ENCODE measurements around the gene TRIM71. TPM values are rescaled to one million over a fixed set of nuclear protein-coding genes. Genes with fewer than 3 reads are reported as not detected.

Gene TRIM71
- total and polyA plus RNA-seq, 8 donors: under 0.01 to 2.8 (median 0.12) TPM; not detected in 3

DNA sequence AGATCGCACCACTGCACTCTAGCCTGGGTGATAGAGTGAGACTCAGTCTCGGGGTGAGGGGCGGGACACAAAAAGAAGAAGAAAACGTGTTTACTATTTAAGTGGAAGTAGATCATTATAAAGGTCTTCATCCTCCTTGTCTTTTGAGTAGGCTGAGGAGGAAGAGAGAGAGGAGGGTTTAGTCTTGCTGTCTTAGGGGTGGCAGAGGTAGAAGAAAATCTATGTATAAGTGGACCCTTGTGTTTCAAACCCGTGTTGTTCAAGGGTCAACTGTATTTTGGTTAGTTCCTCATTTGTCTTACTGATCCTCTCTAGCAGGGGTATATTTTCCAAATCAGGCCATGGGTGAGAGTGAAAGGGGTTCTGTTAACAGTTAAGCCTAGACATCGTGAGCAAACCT is 40.1 kb downstream of the TRIM71 start:
- Histone ChIP-seq H3K4me3 (no peak overlapping the region), H3K27me3 (no peaks in the 10 kb centered on the region), H3K4me1 (peaks cover 0 to 10% (median 7%) of the 10 kb centered on the region in 4 donors), H3K9me3 (no peaks in the 10 kb centered on the region), H3K27ac (no peak overlapping the region), H3K36me3 (no peaks in the 10 kb centered on the region)
- WGBS, 5 donors: 81 to 88% (median 83%) methylated on average over 6 of the region's 6 CpGs
- intact Hi-C loops (cut with DNase I; ENCODE audit: low total_unique reads): no loop called here
- no peak for DNase-seq
- TF ChIP-seq POLR2A (IDR thresholded peaks at IDR 0.05): no peak
- TF ChIP-seq, protein P1, sequence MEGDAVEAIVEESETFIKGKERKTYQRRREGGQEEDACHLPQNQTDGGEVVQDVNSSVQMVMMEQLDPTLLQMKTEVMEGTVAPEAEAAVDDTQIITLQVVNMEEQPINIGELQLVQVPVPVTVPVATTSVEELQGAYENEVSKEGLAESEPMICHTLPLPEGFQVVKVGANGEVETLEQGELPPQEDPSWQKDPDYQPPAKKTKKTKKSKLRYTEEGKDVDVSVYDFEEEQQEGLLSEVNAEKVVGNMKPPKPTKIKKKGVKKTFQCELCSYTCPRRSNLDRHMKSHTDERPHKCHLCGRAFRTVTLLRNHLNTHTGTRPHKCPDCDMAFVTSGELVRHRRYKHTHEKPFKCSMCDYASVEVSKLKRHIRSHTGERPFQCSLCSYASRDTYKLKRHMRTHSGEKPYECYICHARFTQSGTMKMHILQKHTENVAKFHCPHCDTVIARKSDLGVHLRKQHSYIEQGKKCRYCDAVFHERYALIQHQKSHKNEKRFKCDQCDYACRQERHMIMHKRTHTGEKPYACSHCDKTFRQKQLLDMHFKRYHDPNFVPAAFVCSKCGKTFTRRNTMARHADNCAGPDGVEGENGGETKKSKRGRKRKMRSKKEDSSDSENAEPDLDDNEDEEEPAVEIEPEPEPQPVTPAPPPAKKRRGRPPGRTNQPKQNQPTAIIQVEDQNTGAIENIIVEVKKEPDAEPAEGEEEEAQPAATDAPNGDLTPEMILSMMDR (IDR thresholded peaks at IDR 0.05): no peak
- TF ChIP-seq POLR2AphosphoS5 (IDR thresholded peaks at IDR 0.05): no peak
- TF ChIP-seq EP300 (IDR thresholded peaks at IDR 0.05): no peak

DNA sequence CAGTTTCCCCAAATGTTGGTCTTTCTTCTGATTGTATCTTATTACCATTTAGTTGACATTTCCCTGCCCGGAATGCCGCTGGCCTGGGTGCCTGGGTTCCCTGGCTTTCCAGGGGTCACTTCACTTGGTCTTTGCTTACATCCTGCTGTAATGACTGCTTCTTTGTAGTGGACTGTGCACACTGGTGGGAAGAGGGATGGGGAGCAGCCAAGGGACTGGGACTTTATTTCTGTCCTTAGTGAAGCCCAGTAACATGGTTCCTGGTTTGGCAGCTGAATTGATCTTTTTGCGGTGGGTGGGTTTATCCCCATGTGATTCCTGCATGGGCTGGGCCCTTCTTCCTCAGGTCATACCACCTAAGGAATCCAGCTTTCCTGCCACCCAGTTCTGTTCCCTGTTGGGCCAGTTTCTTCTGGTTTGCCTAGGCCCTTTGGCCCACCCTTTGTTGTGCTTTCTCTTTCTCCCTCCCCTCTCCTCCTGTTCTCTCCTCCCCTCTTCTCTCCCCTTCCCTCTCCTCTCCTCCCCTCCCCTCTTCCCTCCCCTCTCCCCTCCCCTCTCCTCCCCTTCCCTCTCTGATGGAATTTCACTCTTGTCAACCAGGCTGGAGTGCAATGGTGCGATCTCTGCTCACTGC is 41.9 kb downstream of the TRIM71 start:
- no peak for DNase-seq
- WGBS, 5 donors: 94 to 100% (median 95%) methylated on average over 4 of the region's 4 CpGs
- TF ChIP-seq POLR2A (IDR thresholded peaks at IDR 0.05): no peak
- no peak for TF ChIP-seq EP300 (IDR thresholded peaks at IDR 0.05)
- TF ChIP-seq, protein P1 (IDR thresholded peaks at IDR 0.05): no peak
- no peak for TF ChIP-seq POLR2AphosphoS5 (IDR thresholded peaks at IDR 0.05)
- no peak overlapping the region for H3K4me3 ChIP-seq
- peaks cover 0 to 10% (median 7%) of the 10 kb centered on the region in 4 donors for H3K4me1 ChIP-seq
- H3K9me3 ChIP-seq: no peaks in the 10 kb centered on the region
- no peaks in the 10 kb centered on the region for H3K36me3 ChIP-seq
- no peaks in the 10 kb centered on the region for H3K27me3 ChIP-seq
- intact Hi-C loops (cut with DNase I; ENCODE audit: low total_unique reads): no loop called here
- no peak overlapping the region for H3K27ac ChIP-seq

DNA sequence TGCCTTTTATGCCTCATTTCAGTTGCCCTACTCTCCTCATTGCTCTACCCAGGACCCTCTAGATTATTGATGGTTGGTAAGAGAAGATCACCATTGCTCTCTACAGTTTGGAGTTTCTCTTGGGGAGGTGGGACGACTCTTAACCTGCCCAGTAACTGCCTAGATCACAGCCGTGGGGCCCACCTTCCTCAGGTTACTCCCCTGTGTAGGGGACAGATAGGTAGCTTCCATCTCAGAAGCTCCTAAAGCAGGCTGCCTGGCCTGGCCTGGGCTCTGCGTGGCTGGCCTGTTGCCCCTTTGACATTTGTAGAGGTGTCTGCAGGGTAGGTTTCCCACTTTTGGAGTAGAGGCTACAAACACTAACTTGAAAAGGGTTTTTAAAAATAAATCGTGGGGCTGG is 42.7 kb downstream of the TRIM71 start:
- Histone ChIP-seq H3K4me3 (no peak overlapping the region), H3K36me3 (no peaks in the 10 kb centered on the region), H3K4me1 (peaks cover 5 to 16% (median 10%) of the 10 kb centered on the region in 4 donors), H3K9me3 (no peaks in the 10 kb centered on the region), H3K27ac (no peak overlapping the region), H3K27me3 (no peaks in the 10 kb centered on the region)
- DNase-seq: no peak
- WGBS, 5 donors: 90 to 96% (median 92%) methylated on average over 4 of the region's 4 CpGs
- TF ChIP-seq POLR2A (IDR thresholded peaks at IDR 0.05) (no peak), EP300 (IDR thresholded peaks at IDR 0.05) (no peak), POLR2AphosphoS5 (IDR thresholded peaks at IDR 0.05) (no peak)
- TF ChIP-seq, protein P1 (IDR thresholded peaks at IDR 0.05): no peak
- intact Hi-C loops (cut with DNase I; ENCODE audit: low total_unique reads): no loop called here

DNA sequence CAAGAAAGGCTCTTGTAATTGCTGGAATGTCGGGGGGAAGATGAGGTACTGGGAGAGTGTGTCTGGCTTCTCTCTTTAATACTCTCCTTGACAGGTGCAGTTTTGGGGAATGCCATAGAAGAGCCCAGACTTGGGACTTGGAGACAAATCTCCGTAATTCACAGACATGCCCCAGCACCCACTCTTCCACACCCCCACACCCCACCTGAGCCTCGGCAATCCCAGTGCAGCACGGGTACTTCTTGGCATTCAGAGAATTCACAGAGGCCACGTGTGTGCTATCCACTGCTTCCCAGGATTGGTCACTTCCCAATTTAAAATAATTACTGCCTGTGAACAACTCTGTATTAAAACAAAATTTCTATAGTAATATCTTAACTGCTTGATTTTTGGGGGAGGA is 43.9 kb downstream of the TRIM71 start:
- Histone ChIP-seq H3K4me3 (no peak overlapping the region), H3K9me3 (no peaks in the 10 kb centered on the region), H3K27ac (no peak overlapping the region), H3K36me3 (no peaks in the 10 kb centered on the region), H3K27me3 (no peaks in the 10 kb centered on the region), H3K4me1 (peaks cover 4 to 19% (median 8%) of the 10 kb centered on the region in 4 donors)
- no peak for DNase-seq
- TF ChIP-seq POLR2AphosphoS5 (IDR thresholded peaks at IDR 0.05) (no peak), EP300 (IDR thresholded peaks at IDR 0.05) (no peak), POLR2A (IDR thresholded peaks at IDR 0.05) (no peak)
- TF ChIP-seq, protein P1 (IDR thresholded peaks at IDR 0.05): no peak
- WGBS, 5 donors: 71 to 79% (median 73%) methylated on average over 5 of the region's 5 CpGs
- intact Hi-C loops (cut with DNase I; ENCODE audit: low total_unique reads): no loop called here
